NCI-H748 treated with DMSO at 0.1 percent for 48 hours (cell line): ENCODE results near the gene FRMD5.

ENCODE experiments used
- DNase-seq: peaks from one replicate; lab custom pipeline; 2025; lab: John Stamatoyannopoulos, UW

The FRMD5 gene

GRCh38 chr15:43974852-43975251, 220.2 kb downstream of the FRMD5 start:
- DNase-seq, result no peak

GRCh38 chr15:43969802-43970375, 225.2 kb downstream of the FRMD5 start:
- DNase-seq, result no peak

GRCh38 chr15:43968551-43968950, 226.5 kb downstream of the FRMD5 start:
- no peak for DNase-seq

- DNase-seq, result no peak
Measured at GRCh38 chr15:43966646-43967045, 228.4 kb downstream of the FRMD5 start.

- no peak for DNase-seq
Measured at GRCh38 chr15:43958861-43959330, 236.2 kb downstream of the FRMD5 start.

GRCh38 chr15:43957724-43958123, 237.3 kb downstream of the FRMD5 start:
- DNase-seq, result no peak

GRCh38 chr15:43955140-43955539, 239.9 kb downstream of the FRMD5 start:
- DNase-seq, result no peak

GRCh38 chr15:43954181-43954621, 240.9 kb downstream of the FRMD5 start:
- no peak for DNase-seq

GRCh38 chr15:43953402-43953801, 241.7 kb downstream of the FRMD5 start:
- no peak for DNase-seq

- no peak for DNase-seq
Measured at GRCh38 chr15:43950531-43950930, 244.5 kb downstream of the FRMD5 start.

- no peak for DNase-seq
Measured at GRCh38 chr15:43948691-43949325, 246.3 kb downstream of the FRMD5 start.

- DNase-seq, result no peak
Measured at GRCh38 chr15:43943511-43943910, 251.6 kb downstream of the FRMD5 start.

- DNase-seq, result no peak
Measured at GRCh38 chr15:43942194-43942593, 252.9 kb downstream of the FRMD5 start.

GRCh38 chr15:43941555-43941954, 253.5 kb downstream of the FRMD5 start:
- no peak for DNase-seq

GRCh38 chr15:43941071-43941470, 254.0 kb downstream of the FRMD5 start:
- no peak for DNase-seq

GRCh38 chr15:43939070-43939469, 256.0 kb downstream of the FRMD5 start:
- no peak for DNase-seq

- DNase-seq, result no peak
Measured at GRCh38 chr15:43934480-43934879, 260.6 kb downstream of the FRMD5 start.

GRCh38 chr15:43932907-43933306, 262.2 kb downstream of the FRMD5 start:
- no peak for DNase-seq

- DNase-seq, result no peak
Measured at GRCh38 chr15:43931790-43932435, 263.2 kb downstream of the FRMD5 start.

- no peak for DNase-seq
Measured at GRCh38 chr15:43931119-43931518, 264.0 kb downstream of the FRMD5 start.

GRCh38 chr15:43930556-43930955, 264.5 kb downstream of the FRMD5 start:
- no peak for DNase-seq

- no peak for DNase-seq
Measured at GRCh38 chr15:43930079-43930478, 265.0 kb downstream of the FRMD5 start.

GRCh38 chr15:43928152-43928551, 266.9 kb downstream of the FRMD5 start:
- no peak for DNase-seq
